Pons (tissue), 1 donor: ENCODE results near the gene ACTA1.
A peak's percentile ranks its signal among the peaks of the same experiment; 100 is the strongest.
"Not testable (repeated sequence)": the region's sequence is repeated elsewhere in the genome, so short reads cannot be mapped to it uniquely, and the experiment has no call there.

Source experiments
- DNase-seq: peaks from one replicate; pipeline ENCODE4 v3.0.0-alpha.2; 2016; ENCODE audit warnings: low spot score

ACTA1 gene

DNA sequence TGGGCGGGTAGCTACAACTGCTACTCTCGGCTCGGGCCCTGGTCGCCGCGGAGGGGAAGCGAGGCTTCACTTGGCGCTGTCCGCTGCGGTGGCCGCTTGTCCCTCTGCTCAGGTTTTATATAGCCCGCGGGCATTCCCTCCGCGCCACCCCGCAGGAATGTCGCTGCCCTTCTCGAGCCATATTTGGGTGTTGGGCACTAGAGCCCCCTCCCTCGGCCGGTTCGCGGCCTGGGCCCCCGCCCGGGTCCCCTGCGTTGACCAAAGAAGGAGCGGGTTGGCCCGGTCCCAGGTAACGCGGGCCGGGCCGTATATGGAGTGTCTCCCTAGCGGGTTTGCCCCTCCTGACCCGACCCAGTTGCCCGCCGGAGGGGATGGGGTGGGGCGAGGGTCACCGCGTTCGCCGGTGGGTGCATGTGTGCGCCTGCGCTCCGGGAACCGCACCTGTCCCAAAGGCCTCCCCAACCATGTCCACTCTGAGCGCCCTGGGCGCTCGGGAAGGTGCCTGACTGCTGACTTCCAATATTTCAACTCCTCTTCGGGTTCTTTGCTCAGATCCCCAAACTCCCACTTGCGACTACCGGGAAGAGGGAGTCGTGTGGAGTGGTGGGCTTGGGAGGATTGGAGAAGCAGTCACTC lies at the start of gene ACTA1:
TSS of gene ACTA1 (minus strand) at position 90 of the 636 bp plus-strand sequence. CDS start 979 bp downstream, outside the sequence.
- DNase-seq, result no peak

DNA sequence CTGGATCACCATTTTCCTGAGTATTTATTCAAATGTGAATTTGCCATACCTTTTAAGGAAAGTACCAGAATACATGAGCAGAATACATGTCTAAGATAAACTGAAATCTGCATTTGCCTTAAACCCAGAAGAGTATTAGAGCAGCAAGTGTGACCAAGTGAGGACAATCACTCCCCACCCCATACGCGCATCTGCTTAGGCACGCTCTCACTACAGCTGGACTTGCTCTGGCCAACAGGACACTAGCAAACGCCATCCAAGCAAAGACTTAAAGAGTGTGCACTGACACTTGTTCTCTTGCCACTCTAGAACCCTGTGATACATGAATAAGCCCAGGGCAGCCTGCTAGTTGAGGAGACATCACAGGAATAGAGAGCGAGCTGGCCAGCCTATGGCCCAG lies 48.6 kb upstream of the ACTA1 start:
- DNase-seq, result peak; percentile 22

DNA sequence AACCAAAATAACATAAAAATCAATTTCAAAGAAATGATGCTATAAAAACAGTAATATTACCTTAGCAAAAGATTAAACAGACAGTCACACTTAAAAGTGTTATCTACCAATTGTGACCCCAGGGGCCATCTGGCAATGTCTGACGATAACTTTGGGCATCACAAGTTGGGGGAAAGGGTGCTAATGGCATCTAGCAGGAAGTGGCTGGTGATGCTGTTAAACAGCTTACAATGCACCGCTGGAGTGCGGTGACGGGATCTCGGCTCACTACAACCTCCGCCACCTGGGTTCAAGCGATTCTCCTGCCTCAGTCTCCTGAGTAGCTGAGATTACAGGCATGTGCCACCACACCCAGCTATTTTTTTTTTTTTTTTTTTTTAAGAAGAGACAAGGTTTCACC lies 46.6 kb upstream of the ACTA1 start:
- no peak for DNase-seq

DNA sequence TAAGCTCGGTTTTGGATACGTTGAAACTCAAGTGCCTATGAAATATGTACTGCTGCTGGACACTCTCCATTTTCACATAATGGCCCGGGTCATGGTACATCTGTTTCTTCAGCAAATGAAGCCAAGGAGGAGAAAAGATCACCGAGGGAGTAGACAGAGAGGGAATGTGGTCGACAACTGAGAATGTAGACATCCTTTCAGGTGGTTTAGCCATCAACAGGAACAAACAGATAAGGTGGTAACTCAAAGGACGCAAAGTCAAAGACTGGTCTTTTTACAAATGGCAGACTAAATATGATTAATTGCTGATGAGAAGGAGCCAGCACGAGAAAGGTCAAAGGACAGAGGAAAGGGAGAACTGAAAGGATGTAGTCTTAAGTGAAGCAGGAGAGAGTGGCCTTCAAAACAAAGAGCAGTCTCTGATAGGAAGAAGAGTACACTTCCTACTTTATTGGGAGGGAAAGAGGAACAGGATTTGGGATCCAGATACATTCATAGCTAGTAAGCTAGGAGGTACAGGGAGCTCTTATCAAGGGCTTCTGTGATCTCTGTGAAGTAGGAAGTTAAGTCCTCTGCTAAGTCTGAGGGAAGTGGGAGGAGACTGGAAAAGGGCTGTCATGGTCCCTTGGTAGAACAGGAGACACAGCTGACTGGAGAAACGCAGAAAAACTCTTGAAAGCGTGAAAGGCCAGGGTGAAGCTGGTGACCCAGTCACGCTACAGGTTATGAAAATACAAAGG lies 45.9 kb upstream of the ACTA1 start:
- DNase-seq, result peak; percentile 19

DNA sequence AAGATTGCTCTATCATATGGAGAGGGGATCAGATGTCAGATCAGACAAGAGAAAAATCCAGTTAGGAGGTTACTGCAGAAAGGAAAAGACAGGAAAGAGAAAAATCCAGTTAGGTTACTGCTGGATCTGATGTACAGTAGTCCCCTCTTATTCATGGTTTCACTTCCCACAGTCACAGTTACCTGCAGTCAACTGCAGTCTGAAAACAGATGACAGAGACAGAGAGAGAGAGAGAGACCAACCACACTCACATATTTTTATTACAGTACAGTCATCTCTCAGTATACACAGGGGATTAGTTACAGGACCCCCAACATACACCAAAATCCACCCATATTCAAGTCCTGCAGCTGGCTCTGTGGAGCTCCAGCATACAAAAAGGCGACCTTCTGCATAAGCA lies 45.0 kb upstream of the ACTA1 start:
- no peak for DNase-seq

DNA sequence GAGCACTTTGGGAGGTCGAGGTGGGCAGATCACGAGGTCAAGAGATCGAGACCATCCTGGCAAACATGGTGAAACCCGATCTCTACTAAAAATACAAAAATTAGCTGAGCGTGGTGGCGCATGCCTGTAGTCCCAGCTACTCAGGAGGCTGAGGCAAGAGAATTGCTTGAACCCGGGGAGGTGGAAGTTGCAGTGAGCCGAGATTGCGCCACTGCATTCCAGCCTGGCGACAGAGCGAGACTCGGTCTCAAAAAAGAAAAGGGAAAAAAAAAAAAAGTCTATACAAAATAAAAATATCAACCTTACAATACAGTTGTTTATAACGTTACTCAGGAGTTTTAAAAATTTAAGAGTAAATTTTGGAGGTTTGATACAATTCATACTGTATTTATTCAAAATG lies 42.0 kb upstream of the ACTA1 start:
- DNase-seq, result not testable (repeated sequence)

DNA sequence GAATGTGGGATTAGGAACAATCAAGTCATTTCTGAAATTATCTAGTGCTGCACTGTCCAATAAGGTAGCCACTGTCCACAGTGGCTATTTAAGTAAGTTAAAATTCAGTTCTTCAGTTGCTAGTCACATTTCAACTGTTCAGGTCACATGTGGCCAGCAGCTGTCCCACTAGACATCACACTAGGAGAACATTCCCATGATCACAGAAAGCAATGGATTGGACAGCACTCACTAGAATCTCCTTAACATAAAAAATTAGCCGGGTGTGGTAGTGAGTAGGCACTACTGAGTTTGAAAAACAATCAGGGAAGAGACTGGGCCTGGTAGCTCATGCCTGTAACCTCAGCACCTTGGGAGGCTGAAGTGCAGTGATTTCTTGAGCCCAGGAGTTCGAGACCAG lies 40.6 kb upstream of the ACTA1 start:
- DNase-seq, result no peak

DNA sequence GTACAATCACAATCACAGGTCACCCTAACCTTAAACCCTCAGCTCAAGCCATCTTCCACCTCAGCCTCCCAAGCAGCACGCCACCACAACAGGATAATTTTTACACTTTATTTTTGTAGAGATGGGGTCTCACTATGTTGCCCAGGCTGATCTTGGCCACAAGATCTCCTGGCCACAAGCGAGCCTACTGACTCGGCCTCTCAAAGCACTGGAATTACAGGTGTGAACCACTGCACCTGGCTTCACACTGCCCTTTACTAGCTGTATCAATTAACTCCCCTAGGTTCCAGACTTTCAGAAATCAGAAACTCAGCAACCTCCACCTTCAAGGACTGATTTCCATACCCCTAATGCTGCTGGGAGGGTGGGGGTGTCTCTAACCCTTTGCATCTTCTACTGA lies 37.3 kb upstream of the ACTA1 start:
- DNase-seq, result no peak

DNA sequence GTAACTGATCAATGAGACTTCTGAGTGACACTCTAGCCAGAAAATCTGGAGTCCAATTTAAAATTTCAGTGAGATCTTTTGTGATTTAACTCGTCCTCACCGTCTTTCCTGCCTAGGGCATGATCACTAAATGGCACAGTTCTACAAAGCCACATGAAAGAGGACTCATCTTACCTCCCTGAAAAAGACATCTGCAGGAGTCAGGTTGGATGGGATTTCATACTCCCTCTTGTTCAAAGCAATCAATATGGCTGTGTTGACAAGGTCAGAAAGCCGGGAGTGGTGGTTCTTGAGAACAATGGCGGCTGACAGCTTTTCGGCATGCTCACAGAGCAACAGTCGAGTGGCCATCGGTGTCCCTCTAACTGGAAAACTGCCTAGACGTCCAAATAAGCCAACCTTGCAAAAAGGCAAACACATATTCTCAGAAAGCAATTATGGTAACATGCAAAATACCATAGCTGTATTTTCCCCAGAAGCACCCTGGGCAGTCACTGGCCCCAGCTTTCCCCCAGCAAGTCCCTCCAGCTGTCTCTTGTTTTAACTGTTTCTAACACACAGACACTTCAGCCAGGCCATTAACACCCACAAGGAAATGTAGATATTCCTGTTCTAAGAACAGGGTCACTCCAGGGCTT lies 36.6 kb upstream of the ACTA1 start:
- DNase-seq, result no peak

DNA sequence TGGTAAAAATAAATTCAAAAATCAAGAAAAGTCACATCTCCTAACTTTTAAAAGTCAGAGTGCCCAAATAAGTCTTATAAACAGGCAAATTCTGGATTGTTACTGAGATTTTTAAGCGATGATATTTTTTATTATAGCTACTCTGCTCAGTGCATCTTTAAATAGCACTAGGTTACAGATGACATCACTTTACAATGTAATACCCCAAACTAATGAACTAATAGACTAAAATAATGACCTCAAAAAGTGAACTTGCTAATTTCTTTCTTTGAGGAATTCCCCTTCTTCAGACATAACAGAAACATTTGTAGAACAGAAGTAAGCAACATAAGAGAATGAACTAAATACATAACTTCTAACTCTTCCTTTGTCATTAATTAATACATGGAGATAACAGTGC lies 33.0 kb upstream of the ACTA1 start:
- no peak for DNase-seq

DNA sequence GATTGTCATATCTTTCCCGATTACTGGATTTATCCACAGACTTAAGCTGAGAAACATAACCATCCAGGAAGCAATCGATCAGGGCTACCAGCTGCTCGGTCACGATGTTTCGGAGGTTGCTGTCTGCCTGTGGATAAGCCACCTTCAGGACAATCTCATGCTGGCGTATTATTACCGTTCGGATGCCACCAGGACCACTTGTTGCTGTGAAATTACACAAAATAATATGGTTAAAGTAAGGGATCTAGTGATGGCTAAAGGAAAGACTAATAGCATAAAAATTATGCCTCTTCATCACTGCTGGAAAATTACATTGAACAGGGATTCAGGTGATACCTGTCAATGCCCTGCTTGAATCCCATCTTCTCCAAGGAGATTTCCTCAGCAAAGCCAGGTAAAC lies 30.8 kb upstream of the ACTA1 start:
- no peak for DNase-seq

DNA sequence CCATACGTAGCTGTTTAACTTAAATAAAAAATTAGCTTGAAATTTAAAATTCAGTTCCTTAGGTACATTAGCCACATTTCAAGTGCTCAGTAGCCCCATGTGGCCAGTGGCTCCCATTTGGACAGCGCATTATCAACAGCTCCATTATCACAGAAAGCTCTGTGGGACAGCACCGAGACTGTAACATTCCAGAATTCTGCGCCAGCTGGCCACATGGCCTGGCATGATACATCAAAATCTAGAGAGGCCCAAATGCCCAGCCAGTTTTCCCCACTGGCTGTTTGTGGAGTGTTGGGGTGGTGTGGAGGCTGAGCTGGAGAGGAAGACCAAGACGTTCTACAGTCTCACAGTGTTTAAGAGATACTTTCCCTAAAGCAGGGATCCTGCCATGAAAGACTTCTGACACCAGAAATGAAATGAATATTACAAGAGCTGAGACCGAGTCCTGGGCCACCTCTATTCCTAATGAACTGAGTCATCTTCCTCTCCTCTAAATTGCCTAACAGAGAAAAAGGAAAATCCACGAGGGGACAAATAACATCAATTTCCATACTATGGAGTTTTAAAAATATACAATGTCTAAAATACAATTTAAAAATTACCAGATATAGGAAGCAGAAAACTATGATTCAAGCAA lies 27.3 kb upstream of the ACTA1 start:
- peak; percentile 68 for DNase-seq

DNA sequence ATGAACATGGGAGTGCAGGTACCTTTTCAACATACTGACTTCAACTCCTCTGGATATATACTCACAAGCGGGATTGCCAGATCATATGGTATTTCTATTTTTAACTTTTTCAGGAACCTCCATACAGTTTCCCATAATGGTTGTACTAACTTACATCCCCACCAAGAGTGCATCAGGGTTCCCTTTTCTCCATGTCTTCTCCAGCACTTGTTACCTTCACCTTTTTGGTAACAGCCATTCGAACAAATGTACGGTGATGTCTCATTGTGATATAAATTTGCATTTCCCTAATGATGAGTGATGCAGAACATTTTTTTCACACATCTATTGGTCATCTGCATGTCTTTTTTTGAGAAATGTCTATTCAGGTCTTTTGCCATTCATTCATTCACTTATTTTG lies 25.9 kb upstream of the ACTA1 start:
- no peak for DNase-seq

DNA sequence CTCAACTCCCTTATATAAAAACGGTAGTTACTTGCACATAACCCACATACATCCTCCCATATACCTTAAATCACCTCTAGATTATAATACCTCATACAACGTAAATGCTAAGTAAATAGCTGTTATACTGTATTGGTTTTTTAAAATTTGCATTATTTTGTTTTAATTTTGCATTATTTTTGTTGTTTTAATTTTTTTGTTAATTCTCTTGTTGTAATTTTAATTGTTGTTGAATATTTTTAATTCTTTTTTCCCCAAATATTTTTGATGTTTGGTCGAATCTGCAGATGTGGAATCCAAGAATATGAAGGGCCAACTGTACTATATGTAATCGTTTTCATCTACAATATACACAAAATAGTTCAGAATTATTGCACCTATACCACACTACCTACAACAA lies 23.5 kb upstream of the ACTA1 start:
- DNase-seq, result no peak

DNA sequence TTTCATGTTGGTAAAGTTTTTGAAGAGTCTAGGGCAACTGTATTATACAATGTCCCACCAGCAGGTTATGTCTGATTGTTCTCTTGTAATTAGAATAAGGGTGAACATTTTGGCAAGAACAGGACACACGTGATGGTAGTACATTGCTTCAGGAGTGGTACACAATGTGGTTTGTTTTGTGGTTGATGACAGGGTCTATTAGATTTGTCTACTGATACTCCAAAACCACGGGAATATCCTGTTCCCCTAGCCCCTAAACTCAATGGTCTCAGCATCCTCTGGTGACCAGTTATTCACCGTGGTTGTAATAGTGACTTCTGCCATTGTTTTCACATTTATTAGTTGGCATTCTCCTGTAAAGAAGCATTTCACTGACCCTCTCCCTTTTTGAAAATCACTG lies 22.1 kb upstream of the ACTA1 start:
- no peak for DNase-seq

DNA sequence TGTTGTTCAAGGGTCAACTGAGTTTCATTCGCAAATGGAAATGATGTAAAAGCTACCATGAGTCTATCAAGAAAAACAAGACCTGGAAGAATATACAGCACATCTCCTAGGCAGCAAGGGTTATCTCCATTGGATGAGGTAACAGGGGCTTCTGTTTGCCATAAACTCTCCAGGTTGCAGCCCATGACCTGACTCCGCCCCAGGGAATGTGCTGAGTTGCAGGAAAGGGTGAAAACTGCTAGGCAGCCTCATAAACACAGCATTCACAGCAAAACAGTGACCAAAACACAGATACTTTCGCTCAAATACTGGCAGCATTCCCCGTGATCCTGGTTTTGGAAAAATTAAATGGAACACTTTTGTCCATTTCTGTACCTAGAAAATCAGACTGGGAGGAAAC lies 20.2 kb upstream of the ACTA1 start:
- no peak for DNase-seq

DNA sequence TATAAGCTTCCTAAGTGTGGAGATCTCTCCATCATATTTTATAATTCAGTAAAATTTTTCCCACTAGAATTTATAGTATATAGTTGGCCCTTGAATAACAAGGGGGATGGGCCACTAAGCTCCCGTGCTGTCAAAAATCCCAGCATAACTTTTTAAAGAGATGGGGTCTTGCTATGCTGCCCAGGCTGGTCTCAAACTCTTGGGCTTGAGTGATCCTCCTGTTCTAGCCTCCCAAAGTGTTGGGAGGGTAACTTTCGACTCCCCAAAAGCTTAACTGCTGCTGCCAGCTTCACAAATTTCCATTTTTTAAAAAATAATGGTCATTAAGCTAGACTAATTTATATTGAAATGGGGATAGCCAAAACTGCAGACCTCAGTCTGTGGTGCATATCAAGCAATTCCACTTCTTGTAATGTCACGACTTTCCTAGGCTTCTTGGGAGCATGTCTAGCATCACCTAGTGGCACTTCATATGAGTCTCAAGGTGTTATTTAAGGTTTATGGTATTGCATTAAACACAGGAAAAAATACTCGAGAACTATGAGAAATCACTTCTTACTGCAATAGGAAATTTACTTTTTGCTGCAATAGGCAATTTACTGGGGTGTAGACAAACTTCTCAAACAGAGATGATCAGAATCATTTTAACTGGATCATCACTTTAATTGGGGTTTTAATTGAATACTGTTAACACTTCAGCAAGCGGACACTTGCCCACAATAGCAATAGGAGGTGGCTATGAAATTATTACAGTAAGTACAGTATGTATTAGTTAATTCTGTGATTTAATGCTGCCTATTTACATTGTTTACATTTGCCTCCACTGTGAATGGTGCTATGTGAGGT lies 19.3 kb upstream of the ACTA1 start:
- DNase-seq, result peak; percentile 25

DNA sequence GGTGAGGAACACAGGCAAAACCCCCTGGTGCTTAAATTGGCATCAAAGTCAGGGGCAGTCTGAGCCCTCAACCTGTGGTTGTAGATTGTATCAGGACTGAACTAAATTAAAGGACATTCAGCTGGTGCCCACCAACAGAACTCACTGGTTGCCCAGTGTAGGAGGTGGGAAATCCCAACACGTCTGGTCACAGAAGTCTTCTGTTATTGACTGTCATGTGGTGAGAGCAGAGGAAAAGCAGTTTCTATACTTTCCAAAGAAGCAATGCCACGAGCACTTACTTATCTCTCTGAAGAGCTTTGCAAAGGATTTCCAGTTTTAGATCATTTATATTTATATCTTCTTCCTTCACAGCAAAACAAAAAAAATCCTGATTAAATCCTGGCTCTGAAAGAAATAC lies 15.0 kb upstream of the ACTA1 start:
- no peak for DNase-seq

DNA sequence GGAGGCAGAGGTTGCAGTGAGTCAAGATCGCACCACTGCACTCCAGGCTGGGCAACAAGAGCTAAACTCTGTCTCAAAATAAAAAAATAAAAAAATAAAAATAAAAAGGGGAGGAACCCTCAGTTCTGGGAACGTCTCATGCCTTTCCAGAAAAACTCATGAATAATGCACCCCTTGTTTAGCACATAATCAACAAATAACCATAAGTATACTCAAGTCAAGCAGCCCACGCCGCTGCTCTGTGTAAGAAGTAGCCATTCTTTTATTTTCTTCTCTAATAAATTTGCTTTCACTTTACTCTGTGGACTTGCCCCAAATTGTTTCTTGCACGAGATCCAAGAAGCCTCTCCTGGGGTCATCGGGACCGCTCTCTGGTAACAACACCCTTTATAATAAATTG lies 14.5 kb upstream of the ACTA1 start:
- no peak for DNase-seq

DNA sequence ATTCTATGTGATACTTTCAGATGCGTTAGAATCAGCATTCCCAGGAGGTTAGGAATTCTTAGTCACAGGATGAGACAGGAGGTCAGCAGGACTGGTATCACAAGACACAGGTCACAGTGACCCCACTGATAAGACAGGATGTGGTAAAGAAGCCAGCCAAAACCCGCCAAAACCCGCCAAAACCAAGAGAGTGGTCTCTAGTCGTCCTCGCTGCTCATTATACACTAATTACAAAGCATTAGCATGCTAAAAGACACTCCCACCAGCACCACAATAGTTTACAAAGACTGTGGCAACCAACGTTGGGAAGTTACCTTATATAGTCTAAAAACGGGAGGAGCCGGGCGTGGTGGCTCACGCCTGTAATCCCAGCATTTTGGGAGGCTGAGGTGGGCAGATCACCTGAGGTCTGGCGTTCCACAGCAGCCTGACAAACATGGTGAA lies 13.9 kb upstream of the ACTA1 start:
- DNase-seq, result no peak

DNA sequence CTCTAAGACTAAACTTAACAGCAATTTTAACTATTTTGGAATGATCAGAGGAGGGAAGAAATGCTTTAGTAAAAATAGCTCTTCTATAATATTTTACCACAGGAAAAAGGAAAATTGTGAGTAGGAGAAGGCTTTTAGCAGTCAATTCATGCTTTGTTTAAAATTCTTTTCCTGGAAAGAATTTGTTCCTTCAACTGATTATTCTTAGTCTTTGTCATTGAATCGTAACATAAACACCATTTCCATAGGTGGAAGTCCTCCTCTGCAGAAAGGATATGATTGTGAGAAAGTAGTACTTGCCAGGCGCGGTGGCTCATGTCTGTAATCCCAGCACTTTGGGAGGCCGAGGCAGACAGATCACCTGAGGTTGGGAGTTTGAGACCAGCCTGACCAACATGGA lies 11.9 kb upstream of the ACTA1 start:
- DNase-seq, result no peak
